GM21381 (cell line): Measurements from ENCODE around the gene KLF13.

ENCODE experiments used
- ATAC-seq: cut with Tn5 transposase; IDR thresholded peaks from one replicate; pipeline ENCODE4 v1.9.1; 2021; ENCODE audit warnings: mild to moderate bottlenecking, moderate library complexity; ENCODE audit not compliant: unreplicated experiment

KLF13 gene

GRCh38 chr15:31326156-31326874, at the start of gene KLF13:
KLF13 (plus strand) TSS chr15:31326835; CDS start chr15:31327213, 378 bp downstream.
- ATAC-seq = peak; percentile 58

DNA sequence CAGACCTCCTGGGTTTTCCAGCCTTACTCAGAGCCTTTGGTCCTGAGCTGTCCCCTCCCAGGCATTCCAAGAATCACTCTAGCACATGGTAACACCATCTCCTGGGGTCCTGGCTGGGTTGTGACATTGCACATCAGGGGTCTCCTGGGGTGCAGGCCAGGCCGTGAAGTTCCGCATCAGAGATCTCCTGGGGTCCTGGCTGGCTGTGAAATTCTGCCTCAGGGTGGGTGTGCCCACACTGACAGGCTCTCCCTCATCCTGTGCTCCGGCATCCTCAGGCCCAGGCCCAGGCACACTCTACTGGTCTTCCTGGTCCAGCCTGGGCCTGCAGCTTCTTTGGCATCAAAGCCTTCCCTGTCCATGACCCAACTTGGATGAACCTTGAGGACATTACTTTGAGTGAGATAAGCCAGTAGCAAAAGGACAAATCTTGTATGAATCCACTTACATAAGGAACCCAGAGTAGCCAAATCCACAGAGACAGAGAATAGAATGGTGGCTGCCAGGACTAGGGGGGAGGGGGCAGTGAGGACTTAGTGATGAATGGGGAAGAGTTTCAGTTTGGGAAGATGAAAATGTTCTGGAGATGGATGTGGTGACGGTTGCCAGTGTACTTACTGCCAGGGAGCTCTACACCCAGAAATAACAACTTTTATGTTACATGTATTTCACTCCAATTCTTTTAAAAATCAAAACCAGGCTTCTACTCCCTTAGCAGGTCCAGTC, 49.1 kb upstream of the KLF13 start:
- no peak for ATAC-seq

DNA sequence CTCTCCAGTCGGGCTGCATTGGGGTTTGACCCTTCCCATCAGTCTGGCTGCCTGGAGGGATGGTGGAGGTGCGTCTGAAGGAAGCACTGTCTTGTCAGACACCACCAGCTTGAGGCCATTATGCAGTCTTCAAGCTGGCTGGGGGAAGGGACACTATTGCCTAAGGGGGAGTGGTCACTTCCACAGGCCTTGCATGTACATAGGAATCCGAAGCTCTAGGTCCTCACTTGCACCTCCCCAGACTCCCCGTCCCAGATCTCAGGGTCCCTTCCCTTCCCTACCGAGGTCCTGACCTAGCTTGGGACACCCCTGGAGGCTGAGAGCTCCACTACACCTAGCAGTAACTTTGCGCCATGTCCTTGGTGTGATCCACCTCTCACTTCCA, 48.6 kb upstream of the KLF13 start:
- no peak for ATAC-seq

DNA sequence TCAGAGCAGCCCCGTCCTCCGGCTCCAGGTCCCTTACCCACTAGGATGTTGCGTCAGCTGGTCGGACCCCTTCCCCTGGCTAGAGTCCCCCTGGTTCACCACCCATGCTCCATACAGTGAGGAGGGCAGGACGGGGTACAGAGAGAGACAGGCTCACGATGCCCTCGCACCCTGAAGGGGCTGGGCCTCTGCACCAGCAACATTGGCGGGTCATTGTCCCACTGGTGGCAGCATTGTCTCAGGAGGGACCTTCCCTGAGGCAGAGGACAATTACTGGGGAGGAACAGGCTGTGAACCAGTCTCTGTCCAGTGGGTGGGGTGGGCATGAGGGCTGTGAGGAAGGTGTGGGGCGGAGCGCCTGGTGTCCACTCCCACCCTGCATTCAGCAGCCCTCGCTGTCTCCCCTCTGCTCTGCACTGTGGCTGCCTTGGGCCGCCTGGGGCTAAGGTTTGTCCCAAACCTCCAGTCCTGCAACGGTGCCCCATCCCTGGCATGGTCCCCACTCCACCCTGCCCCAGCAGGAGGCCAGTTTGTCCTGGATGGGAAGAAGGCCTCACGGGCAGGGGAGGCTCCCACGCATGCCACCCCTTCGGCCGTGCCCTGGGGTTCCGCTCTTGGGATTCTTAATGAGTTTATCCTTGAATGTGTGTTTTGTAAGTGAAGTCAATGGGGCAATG, 48.0 kb upstream of the KLF13 start:
- ATAC-seq = no peak

- ATAC-seq = no peak
These were observed 47.2 kb upstream of the KLF13 start for GRCh38 chr15:31279221-31280045.

DNA sequence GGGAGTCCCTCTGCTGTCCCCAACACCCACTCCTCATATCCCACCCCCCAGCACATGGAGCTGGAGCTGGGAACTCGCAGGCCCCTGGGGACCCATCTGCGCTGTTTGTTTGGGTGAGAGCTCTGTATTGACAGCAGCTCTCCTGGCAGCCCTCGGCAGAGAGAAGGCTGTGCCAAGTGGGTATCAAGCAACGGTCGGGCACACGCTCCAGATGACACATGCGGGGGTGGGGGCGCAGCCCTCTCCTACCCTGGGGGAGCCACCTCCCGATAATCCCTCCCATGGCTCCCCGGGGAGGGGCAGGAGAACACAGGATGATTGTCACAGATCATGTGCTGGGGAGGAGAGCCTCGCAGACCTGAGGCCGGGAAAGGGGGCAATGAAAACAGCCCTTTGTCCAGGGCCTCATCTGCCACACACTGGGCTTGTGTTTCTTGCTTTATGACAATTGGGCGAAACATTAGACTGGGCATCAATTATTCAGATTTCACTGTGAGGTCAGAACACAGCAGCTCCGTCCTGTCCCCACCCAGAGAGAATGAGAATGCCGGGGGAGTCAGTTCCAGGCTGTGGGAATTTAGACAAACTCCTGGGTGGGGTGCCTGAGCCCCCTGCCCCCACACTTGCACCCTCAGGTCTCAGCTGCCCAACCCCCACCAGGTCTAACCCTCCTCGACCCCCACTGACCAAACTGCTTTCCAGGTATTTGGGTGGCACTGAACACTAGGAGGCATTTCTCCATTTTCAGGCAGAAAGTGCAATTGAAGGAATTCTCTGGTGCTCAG, 46.4 kb upstream of the KLF13 start:
- no peak for ATAC-seq

GRCh38 chr15:31280831-31281216, 45.8 kb upstream of the KLF13 start:
- no peak for ATAC-seq

- no peak for ATAC-seq
These were observed 43.6 kb upstream of the KLF13 start for GRCh38 chr15:31283043-31283442.

GRCh38 chr15:31285772-31286261, 40.8 kb upstream of the KLF13 start:
- ATAC-seq = peak; percentile 48

GRCh38 chr15:31291048-31291578, 35.5 kb upstream of the KLF13 start:
- no peak for ATAC-seq

DNA sequence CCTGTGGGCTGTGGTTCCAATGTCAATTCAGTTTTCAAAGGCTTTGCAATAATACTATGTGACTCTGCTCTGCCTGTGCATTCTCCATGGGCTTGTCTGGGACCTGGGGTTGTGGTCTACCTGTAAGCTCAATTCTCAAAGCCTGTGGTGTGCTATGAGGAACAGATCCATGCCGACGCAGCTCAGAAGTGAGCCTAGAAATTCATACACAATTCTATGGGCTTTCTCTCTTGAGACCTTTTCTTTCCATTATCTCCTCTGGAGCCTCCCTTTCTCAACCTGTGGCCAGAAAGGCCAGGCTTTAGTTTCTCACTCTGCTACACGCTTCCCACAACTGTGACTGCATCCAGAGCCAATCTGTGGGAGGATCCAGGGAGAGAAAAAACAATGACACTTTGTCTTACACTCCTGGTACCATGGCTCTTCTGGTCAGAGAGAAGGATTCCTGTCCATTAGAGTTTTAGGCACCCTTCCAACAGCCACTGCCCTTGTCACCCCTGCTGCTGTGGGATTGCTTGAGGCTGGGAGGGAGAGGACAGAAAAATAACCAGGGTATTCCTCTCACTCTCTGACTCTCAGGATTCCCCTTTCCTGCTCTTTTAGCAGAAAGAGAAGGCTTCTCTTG, 34.1 kb upstream of the KLF13 start:
- ATAC-seq = no peak

DNA sequence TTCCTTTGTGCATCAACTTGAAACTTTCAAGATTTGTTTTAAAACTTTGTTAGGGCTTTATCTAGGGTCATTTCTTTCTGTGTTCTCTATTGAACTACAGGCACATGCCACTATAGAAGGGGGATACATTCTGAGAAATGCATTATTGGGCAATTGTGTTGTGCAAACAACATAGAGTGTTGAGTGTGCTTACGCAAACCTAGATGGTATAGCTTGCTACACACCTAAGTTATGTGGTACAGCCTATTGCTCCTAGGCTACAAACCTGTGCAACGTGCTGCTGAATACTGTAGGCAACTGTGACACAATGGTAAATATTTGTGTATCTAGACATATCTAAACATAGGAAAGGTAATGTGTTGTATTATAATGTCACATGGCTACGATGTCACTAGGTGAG, 33.0 kb upstream of the KLF13 start:
- ATAC-seq = no peak

- ATAC-seq = no peak
These were observed 32.6 kb upstream of the KLF13 start for GRCh38 chr15:31294067-31294466.

- ATAC-seq = no peak
These were observed 31.0 kb upstream of the KLF13 start for GRCh38 chr15:31295658-31296057.

DNA sequence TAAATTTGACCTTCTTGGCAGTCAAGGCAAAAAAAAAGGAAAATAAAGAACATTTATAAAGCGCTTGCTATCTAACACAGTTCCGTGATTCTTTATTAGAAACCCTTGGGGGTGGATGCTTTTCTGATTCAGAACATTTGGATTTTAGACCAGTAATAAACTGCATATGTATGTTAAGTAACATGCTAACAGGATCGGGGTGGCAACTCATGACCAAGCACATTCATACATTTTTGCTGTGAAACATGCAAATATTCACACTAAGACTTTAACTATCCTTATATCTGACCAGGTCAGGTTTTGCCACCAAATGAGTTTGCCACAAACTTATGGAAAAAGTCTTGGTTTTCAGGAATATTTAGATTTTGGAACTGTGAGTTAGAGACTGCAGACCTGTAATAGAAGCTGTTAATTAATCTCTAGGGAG, 30.4 kb upstream of the KLF13 start:
- no peak for ATAC-seq

GRCh38 chr15:31296646-31297574, 29.7 kb upstream of the KLF13 start:
- no peak for ATAC-seq

GRCh38 chr15:31297575-31298456, 28.8 kb upstream of the KLF13 start:
- ATAC-seq = no peak
